ENCODE results near the gene TSPAN19.

Gene TSPAN19

DNA sequence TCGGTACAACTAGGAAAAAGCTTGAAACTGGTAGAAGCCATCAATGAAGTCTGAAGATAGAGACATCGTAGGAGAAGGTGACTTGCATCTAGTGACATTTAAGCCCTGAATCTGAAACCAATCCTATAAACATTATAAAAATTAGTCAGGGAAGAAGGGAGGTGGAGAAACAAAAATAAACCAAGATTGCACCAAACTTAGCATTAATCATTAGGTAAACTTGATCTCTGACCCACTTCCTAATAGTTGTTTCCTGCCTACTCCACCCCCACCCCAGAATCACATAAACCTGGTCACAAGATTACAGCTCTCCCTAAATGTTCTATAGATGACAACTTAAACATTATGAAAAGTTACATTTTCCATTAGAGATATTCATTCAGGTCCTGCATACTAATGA, 40.4 kb downstream of the TSPAN19 start:
- TF ChIP-seq YY1 (IDR thresholded peaks at IDR 0.05; ENCODE audit: low read depth) (no peak), FOXM1 (IDR thresholded peaks at IDR 0.05; ENCODE audit: borderline replicate concordance, low read depth) (no peak), ZBTB7A (IDR thresholded peaks at IDR 0.05; ENCODE audit: low read depth) (no peak), RAD21 (IDR thresholded peaks at IDR 0.05; ENCODE audit: low read depth) (no peak), EGR1 (IDR thresholded peaks at IDR 0.05) (no peak), TEAD4 (IDR thresholded peaks at IDR 0.05) (no peak), TAF1 (IDR thresholded peaks at IDR 0.05; ENCODE audit: low read depth) (no peak), NFIC (IDR thresholded peaks at IDR 0.05) (no peak), CREB1 (IDR thresholded peaks at IDR 0.05; ENCODE audit: low read depth) (no peak), TCF12 (IDR thresholded peaks at IDR 0.05; ENCODE audit: low read depth) (no peak), EP300 (IDR thresholded peaks at IDR 0.05; ENCODE audit: borderline replicate concordance) (no peak), CEBPB (IDR thresholded peaks at IDR 0.05) (no peak)
- TF ChIP-seq, protein P1, sequence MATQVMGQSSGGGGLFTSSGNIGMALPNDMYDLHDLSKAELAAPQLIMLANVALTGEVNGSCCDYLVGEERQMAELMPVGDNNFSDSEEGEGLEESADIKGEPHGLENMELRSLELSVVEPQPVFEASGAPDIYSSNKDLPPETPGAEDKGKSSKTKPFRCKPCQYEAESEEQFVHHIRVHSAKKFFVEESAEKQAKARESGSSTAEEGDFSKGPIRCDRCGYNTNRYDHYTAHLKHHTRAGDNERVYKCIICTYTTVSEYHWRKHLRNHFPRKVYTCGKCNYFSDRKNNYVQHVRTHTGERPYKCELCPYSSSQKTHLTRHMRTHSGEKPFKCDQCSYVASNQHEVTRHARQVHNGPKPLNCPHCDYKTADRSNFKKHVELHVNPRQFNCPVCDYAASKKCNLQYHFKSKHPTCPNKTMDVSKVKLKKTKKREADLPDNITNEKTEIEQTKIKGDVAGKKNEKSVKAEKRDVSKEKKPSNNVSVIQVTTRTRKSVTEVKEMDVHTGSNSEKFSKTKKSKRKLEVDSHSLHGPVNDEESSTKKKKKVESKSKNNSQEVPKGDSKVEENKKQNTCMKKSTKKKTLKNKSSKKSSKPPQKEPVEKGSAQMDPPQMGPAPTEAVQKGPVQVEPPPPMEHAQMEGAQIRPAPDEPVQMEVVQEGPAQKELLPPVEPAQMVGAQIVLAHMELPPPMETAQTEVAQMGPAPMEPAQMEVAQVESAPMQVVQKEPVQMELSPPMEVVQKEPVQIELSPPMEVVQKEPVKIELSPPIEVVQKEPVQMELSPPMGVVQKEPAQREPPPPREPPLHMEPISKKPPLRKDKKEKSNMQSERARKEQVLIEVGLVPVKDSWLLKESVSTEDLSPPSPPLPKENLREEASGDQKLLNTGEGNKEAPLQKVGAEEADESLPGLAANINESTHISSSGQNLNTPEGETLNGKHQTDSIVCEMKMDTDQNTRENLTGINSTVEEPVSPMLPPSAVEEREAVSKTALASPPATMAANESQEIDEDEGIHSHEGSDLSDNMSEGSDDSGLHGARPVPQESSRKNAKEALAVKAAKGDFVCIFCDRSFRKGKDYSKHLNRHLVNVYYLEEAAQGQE (IDR thresholded peaks at IDR 0.05; ENCODE audit: low read depth): no peak
- TF ChIP-seq, protein P2, sequence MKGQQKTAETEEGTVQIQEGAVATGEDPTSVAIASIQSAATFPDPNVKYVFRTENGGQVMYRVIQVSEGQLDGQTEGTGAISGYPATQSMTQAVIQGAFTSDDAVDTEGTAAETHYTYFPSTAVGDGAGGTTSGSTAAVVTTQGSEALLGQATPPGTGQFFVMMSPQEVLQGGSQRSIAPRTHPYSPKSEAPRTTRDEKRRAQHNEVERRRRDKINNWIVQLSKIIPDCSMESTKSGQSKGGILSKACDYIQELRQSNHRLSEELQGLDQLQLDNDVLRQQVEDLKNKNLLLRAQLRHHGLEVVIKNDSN (IDR thresholded peaks at IDR 0.05): no peak
- TF ChIP-seq, protein P3, sequence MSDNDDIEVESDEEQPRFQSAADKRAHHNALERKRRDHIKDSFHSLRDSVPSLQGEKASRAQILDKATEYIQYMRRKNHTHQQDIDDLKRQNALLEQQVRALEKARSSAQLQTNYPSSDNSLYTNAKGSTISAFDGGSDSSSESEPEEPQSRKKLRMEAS (IDR thresholded peaks at IDR 0.05): no peak

- TF ChIP-seq TEAD4 (IDR thresholded peaks at IDR 0.05): no peak
Observed at GRCh38 chr12:84994426-84994825, 41.7 kb downstream of the TSPAN19 start.

- no peak for TF ChIP-seq TCF12 (IDR thresholded peaks at IDR 0.05; ENCODE audit: low read depth)
- no peak for TF ChIP-seq EGR1 (IDR thresholded peaks at IDR 0.05)
- TF ChIP-seq ZBTB7A (IDR thresholded peaks at IDR 0.05; ENCODE audit: low read depth): no peak
- no peak for TF ChIP-seq CEBPB (IDR thresholded peaks at IDR 0.05)
- TF ChIP-seq CREB1 (IDR thresholded peaks at IDR 0.05; ENCODE audit: low read depth): no peak
- TF ChIP-seq YY1 (IDR thresholded peaks at IDR 0.05; ENCODE audit: low read depth): no peak
- TF ChIP-seq TAF1 (IDR thresholded peaks at IDR 0.05; ENCODE audit: low read depth): no peak
- no peak for TF ChIP-seq FOXM1 (IDR thresholded peaks at IDR 0.05; ENCODE audit: borderline replicate concordance, low read depth)
- TF ChIP-seq, protein P2 (IDR thresholded peaks at IDR 0.05): no peak
- TF ChIP-seq, protein P3 (IDR thresholded peaks at IDR 0.05): no peak
- TF ChIP-seq, protein P1 (IDR thresholded peaks at IDR 0.05; ENCODE audit: low read depth): no peak
- no peak for TF ChIP-seq NFIC (IDR thresholded peaks at IDR 0.05)
- TF ChIP-seq RAD21 (IDR thresholded peaks at IDR 0.05; ENCODE audit: low read depth): no peak
- no peak for TF ChIP-seq TEAD4 (IDR thresholded peaks at IDR 0.05)
Observed at GRCh38 chr12:84986586-84986985, 49.5 kb downstream of the TSPAN19 start.

GRCh38 chr12:84986117-84986516, 50.0 kb downstream of the TSPAN19 start:
- TF ChIP-seq CEBPB (IDR thresholded peaks at IDR 0.05): no peak
- no peak for TF ChIP-seq TCF12 (IDR thresholded peaks at IDR 0.05; ENCODE audit: low read depth)
- TF ChIP-seq, protein P1 (IDR thresholded peaks at IDR 0.05; ENCODE audit: low read depth): no peak
- no peak for TF ChIP-seq ZBTB7A (IDR thresholded peaks at IDR 0.05; ENCODE audit: low read depth)

GRCh38 chr12:84983289-84983688, 52.8 kb downstream of the TSPAN19 start:
- TF ChIP-seq CREB1 (IDR thresholded peaks at IDR 0.05; ENCODE audit: low read depth) (no peak), TCF12 (IDR thresholded peaks at IDR 0.05; ENCODE audit: low read depth) (no peak), TEAD4 (IDR thresholded peaks at IDR 0.05) (no peak), CEBPB (IDR thresholded peaks at IDR 0.05) (no peak), EGR1 (IDR thresholded peaks at IDR 0.05) (no peak), NFIC (IDR thresholded peaks at IDR 0.05) (no peak), EP300 (IDR thresholded peaks at IDR 0.05; ENCODE audit: borderline replicate concordance) (no peak), TAF1 (IDR thresholded peaks at IDR 0.05; ENCODE audit: low read depth) (no peak)
- TF ChIP-seq, protein P2 (IDR thresholded peaks at IDR 0.05): no peak
- TF ChIP-seq, protein P1 (IDR thresholded peaks at IDR 0.05; ENCODE audit: low read depth): no peak

Data from Ishikawa (cell line).